HEK293T (cell line): ENCODE measurements around the gene MATN4.

Experiments
- CTCF ChIA-PET: fragments of 350-600 bp; formaldehyde crosslinking; extraction: SDS; loops from one replicate; lab custom pipeline; 2021; ENCODE audit warnings: antibody characterized with exemption, inconsistent platforms; lab: Yijun Ruan, JAX
- POLR2A ChIA-PET: fragments of 350-600 bp; formaldehyde crosslinking; extraction: SDS; loops from one replicate; lab custom pipeline; 2020; ENCODE audit warnings: antibody characterized with exemption, inconsistent platforms; lab: Yijun Ruan, JAX
- DNase-seq: peaks from one replicate; pipeline ENCODE4 v3.0.0; 2012; ENCODE audit warnings: mixed read lengths; ENCODE audit errors: extremely low spot score
- ARNT ChIP-seq: fragments of 450-650 bp; IDR thresholded peaks from 2 replicates; pipeline ENCODE4 v1.6.1; 2017; ENCODE audit warnings: mild to moderate bottlenecking
- BHLHE40 ChIP-seq: fragments of 450-650 bp; IDR thresholded peaks from 2 replicates; pipeline ENCODE4 v1.6.1; 2016; ENCODE audit warnings: mild to moderate bottlenecking, moderate library complexity, borderline replicate concordance
- CTBP1 ChIP-seq: fragments of 450-650 bp; IDR thresholded peaks from 2 replicates; pipeline ENCODE4 v1.6.1; 2016; ENCODE audit warnings: borderline replicate concordance
- FOXA1 ChIP-seq: fragments of 450-650 bp; IDR thresholded peaks from 2 replicates; pipeline ENCODE4 v1.6.1; 2016; ENCODE audit warnings: mild to moderate bottlenecking
- FOXK2 ChIP-seq: fragments of 450-650 bp; IDR thresholded peaks from 2 replicates; pipeline ENCODE4 v1.6.1; 2016; ENCODE audit warnings: mild to moderate bottlenecking
- FOXM1 ChIP-seq: fragments of 450-650 bp; IDR thresholded peaks from 2 replicates; pipeline ENCODE4 v1.6.1; 2017; ENCODE audit warnings: mild to moderate bottlenecking, borderline replicate concordance
- HDGF ChIP-seq: fragments of 450-650 bp; IDR thresholded peaks from 2 replicates; pipeline ENCODE4 v1.6.1; 2017; ENCODE audit warnings: antibody characterized with exemption, borderline replicate concordance
- L3MBTL2 ChIP-seq: fragments of 450-650 bp; conservative IDR thresholded peaks from 2 replicates; pipeline ENCODE4 v1.6.1; 2016; ENCODE audit warnings: mild to moderate bottlenecking
- LEF1 ChIP-seq: fragments of 450-650 bp; IDR thresholded peaks from 2 replicates; pipeline ENCODE4 v1.6.1; 2017; ENCODE audit warnings: mild to moderate bottlenecking, borderline replicate concordance
- NFRKB ChIP-seq: fragments of 450-650 bp; IDR thresholded peaks from 2 replicates; pipeline ENCODE4 v1.6.1; 2016; ENCODE audit warnings: mild to moderate bottlenecking, moderate library complexity
- PKNOX1 ChIP-seq: fragments of 450-650 bp; IDR thresholded peaks from 2 replicates; pipeline ENCODE4 v1.6.1; 2016
- SP1 ChIP-seq: fragments of 450-650 bp; IDR thresholded peaks from 2 replicates; pipeline ENCODE4 v1.6.1; 2017
- SUZ12 ChIP-seq: fragments of 450-650 bp; IDR thresholded peaks from 2 replicates; pipeline ENCODE4 v1.6.1; 2016; ENCODE audit warnings: mild to moderate bottlenecking
- TARDBP ChIP-seq: fragments of 450-650 bp; IDR thresholded peaks from 2 replicates; pipeline ENCODE4 v1.6.1; 2016
- ZNF384 ChIP-seq: fragments of 450-650 bp; IDR thresholded peaks from 2 replicates; pipeline ENCODE4 v1.6.1; 2016

Gene MATN4

DNA sequence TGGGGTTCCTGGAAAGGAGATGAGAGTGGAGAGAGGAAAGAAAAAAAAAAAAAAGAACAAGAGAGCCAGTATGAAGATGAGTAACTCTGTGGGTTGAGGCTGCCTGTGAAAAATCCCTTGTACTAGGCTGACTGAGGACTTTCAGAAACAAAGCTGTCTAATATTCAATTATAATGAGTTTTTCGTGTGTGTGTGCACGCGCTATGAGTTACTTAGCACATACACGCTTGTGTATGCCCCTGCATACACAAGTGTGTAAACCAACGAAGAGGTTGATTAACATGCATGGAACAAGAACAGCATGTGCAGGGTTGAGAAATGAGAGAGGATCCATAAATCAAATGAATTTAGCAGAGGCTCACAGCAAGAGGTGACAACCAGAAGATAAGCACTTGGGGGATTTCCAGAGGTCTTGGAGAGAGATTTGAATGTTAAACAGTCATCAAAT lies 6.3 kb downstream of the MATN4 start:
- ChIA-PET POLR2A (no interaction called here), CTCF (interaction anchor here (0.7 to 3.3 kb wide), 6 partner anchors 8 to 181 kb away, joined by 4 to 16 read pairs (median 6); no protein-coding TSS in a partner anchor)
- DNase-seq = no peak

GRCh38 chr20:45300961-45301360 lies 7.1 kb downstream of the MATN4 start:
- ChIA-PET POLR2A (no interaction called here), CTCF (interaction anchor here (0.6 to 3.3 kb wide), 7 partner anchors 8 to 257 kb away, joined by 3 to 16 read pairs (median 4); no protein-coding TSS in a partner anchor)
- peak; percentile 71 for DNase-seq
- TF ChIP-seq PKNOX1 = peak; percentile 61
- TF ChIP-seq SP1 = no peak

More for the DNA sequence above, 6.3 kb downstream of the MATN4 start:
- TF ChIP-seq PKNOX1 = peak; percentile 35
- no peak for TF ChIP-seq FOXK2

- no peak for TF ChIP-seq L3MBTL2
- no peak for TF ChIP-seq FOXM1
- no peak for TF ChIP-seq ARNT
- TF ChIP-seq NFRKB = no peak
- no peak for TF ChIP-seq BHLHE40
- TF ChIP-seq LEF1 = no peak
- no peak for TF ChIP-seq PKNOX1
- no peak for TF ChIP-seq FOXK2
- no peak for TF ChIP-seq TARDBP
- no peak for TF ChIP-seq SP1
- TF ChIP-seq FOXA1 = no peak
- no peak for TF ChIP-seq CTBP1
- no peak for TF ChIP-seq SUZ12
- TF ChIP-seq HDGF = no peak
- CTCF ChIA-PET = interaction anchor here (0.7 kb wide), 1 partner anchor 411 kb away, joined by 4 read pairs; no protein-coding TSS in a partner anchor
- no peak for DNase-seq
- POLR2A ChIA-PET = no interaction called here
These were observed 8.3 kb downstream of the MATN4 start for GRCh38 chr20:45299786-45300185.

GRCh38 chr20:45297786-45298497 lies 10.2 kb downstream of the MATN4 start:
- DNase-seq = no peak
- ChIA-PET CTCF (no interaction called here), POLR2A (no interaction called here)
- TF ChIP-seq ZNF384 = no peak
- no peak for TF ChIP-seq SP1
- TF ChIP-seq TARDBP = no peak
- TF ChIP-seq FOXA1 = no peak
- no peak for TF ChIP-seq LEF1
- no peak for TF ChIP-seq FOXM1
- TF ChIP-seq HDGF = no peak

GRCh38 chr20:45294659-45295058 lies 13.4 kb downstream of the MATN4 start:
- DNase-seq = no peak
- ChIA-PET POLR2A (interaction anchor here (0.6 to 0.8 kb wide), 2 partner anchors 19 to 142 kb away, joined by 3 to 4 read pairs; no protein-coding TSS in a partner anchor), CTCF (interaction anchor here (0.6 to 2.1 kb wide), 9 partner anchors 8 to 384 kb away, joined by 3 to 16 read pairs (median 3); no protein-coding TSS in a partner anchor)
- TF ChIP-seq TARDBP = no peak

GRCh38 chr20:45294003-45294368 lies 14.1 kb downstream of the MATN4 start:
- POLR2A ChIA-PET = interaction anchor here (0.6 to 0.9 kb wide), 3 partner anchors 20 to 188 kb away, joined by 3 to 4 read pairs (median 3); no protein-coding TSS in a partner anchor

More at GRCh38 chr20:45294003-45294368, 14.1 kb downstream of the MATN4 start:
- TF ChIP-seq NFRKB (no peak), FOXK2 (no peak), SUZ12 (no peak), ARNT (no peak)
- no peak for DNase-seq
- CTCF ChIA-PET = interaction anchor here (0.5 to 2.1 kb wide), 23 partner anchors 9 to 477 kb away, joined by 3 to 16 read pairs (median 4); partner anchors contain the start of gene SYS1
